Kidney epithelial cell (primary cell): Measurements from ENCODE around the gene KBTBD3. TPM values are rescaled to one million over a fixed set of nuclear protein-coding genes. Genes with fewer than 3 reads are reported as not detected.

ENCODE experiments used
- DNase-seq: peaks from one replicate; pipeline ENCODE4 v3.0.0-alpha.2; 2010; ENCODE audit warnings: low read depth
- H3K27me3 ChIP-seq: 2 replicates; pipeline ENCODE4 v1.6.0; 2011; ENCODE audit warnings: low read length; ENCODE audit not compliant: control insufficient read depth, insufficient read depth
- H3K36me3 ChIP-seq: 2 replicates; pipeline ENCODE4 v1.5.1; 2011; ENCODE audit warnings: low read length; ENCODE audit not compliant: control insufficient read depth, insufficient read depth
- H3K4me3 ChIP-seq: 2 replicates; pipeline ENCODE4 v1.5.1; 2011; ENCODE audit warnings: low read depth, mild to moderate bottlenecking, control low read depth, low read length
- CTCF ChIP-seq: IDR thresholded peaks from 2 replicates; pipeline ENCODE4 v1.5.1; 2011; ENCODE audit warnings: mild to moderate bottlenecking, moderate library complexity, low read length, control low read depth, inconsistent platforms; ENCODE audit not compliant: insufficient read depth, poor library complexity, severe bottlenecking
- total RNA-seq: library from RNA; depleted of rRNA; stranded (reverse); fragments of >200 nt; gene quantifications from 2 replicates; pipeline ENCODE4 v1.2.3, GENCODE V29; 2015

KBTBD3 gene
- total RNA-seq, 1 donor from 2014 or later = 1.6 TPM

- Histone ChIP-seq H3K36me3 (no peaks in the 10 kb centered on the region), H3K27me3 (no peaks in the 10 kb centered on the region), H3K4me3 (no peak overlapping the region)
- TF ChIP-seq CTCF = no peak
- DNase-seq = no peak
Observed at GRCh38 chr11:106098893-106099553, 21.9 kb upstream of the KBTBD3 start.

DNA sequence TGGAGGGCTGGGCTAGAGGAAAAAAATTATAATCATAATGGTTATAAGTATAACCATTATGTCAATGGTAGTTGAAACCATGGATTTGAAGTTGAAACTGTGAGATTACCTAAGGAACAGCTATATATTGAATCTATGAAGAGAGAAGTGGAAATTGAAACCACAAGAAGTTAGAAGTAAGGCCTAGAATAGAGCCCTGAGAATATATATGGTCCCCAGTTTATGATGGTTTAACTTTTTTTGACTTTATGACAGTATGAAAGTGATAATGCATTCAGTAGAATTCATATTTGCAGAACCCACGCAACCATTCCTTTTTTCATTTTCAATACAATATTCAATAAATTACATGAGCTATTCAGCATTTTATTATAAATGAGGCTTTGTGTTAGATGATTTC lies 15.3 kb upstream of the KBTBD3 start:
- no peak for TF ChIP-seq CTCF
- no peaks in the 10 kb centered on the region for H3K36me3 ChIP-seq
- DNase-seq = no peak
- H3K4me3 ChIP-seq = no peak overlapping the region
- H3K27me3 ChIP-seq = no peaks in the 10 kb centered on the region

GRCh38 chr11:106091480-106092123 lies 14.5 kb upstream of the KBTBD3 start:
- no peak for TF ChIP-seq CTCF
- Histone ChIP-seq H3K4me3 (no peak overlapping the region), H3K36me3 (no peaks in the 10 kb centered on the region), H3K27me3 (no peaks in the 10 kb centered on the region)
- DNase-seq = no peak

DNA sequence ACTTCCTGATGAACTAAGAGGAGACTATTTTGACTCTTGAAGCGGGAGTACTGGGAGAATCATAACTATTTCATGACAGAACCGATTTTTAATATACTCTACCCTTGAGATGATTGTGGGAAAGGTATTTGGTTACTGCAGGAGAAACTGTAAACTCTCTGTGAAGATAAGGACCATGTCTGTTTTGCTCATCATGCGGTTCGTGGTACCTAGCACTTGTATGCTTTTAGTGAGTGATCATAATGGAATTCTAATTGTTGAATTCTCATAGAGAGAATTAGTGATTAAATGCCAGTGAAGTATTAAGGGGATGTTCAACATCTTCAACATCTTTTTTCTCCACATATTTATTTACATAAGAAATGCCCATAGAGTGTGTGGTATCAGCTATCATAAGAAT lies 11.7 kb upstream of the KBTBD3 start:
- DNase-seq = no peak
- TF ChIP-seq CTCF = no peak
- no peak overlapping the region for H3K4me3 ChIP-seq
- no peaks in the 10 kb centered on the region for H3K27me3 ChIP-seq
- H3K36me3 ChIP-seq = no peaks in the 10 kb centered on the region

GRCh38 chr11:106087815-106088435 lies 10.8 kb upstream of the KBTBD3 start:
- H3K27me3 ChIP-seq = no peaks in the 10 kb centered on the region
- no peak overlapping the region for H3K4me3 ChIP-seq
- DNase-seq = no peak
- H3K36me3 ChIP-seq = no peaks in the 10 kb centered on the region
- peak; percentile 77 for TF ChIP-seq CTCF
